ENCODE data around the gene CELF2.
A peak's percentile ranks its signal among the peaks of the same experiment; 100 is the strongest.

CELF2 gene

GRCh38 chr10:11230498-11231167 lies 213.0 kb downstream of the CELF2 start (continued):
- TF ChIP-seq ZBTB11 (tag by site-specific recombination; conservative IDR thresholded peaks at IDR 0.05; ENCODE audit: low read depth) (no peak), OVOL3 (tag by site-specific recombination; IDR thresholded peaks at IDR 0.05) (no peak)

GRCh38 chr10:11231285-11231684 lies 213.6 kb downstream of the CELF2 start:
- H3K36me3 ChIP-seq (ENCODE audit: control insufficient read depth in 2 of 2, insufficient read depth in 1 of 2, low read length in 2 of 2), result no peaks in the 10 kb centered on the region
- H3K27ac ChIP-seq (ENCODE audit: extremely low read depth, low read depth, low read length), result no peak overlapping the region
- TF ChIP-seq ZNF48 (tag by site-specific recombination; IDR thresholded peaks at IDR 0.05) (no peak), ZFHX2 (tag by site-specific recombination; conservative IDR thresholded peaks at IDR 0.05) (no peak), KLF1 (tag by site-specific recombination; IDR thresholded peaks at IDR 0.05) (no peak), ZNF544 (tag by site-specific recombination; IDR thresholded peaks at IDR 0.05) (no peak), GLI2 (tag by site-specific recombination; IDR thresholded peaks at IDR 0.05; ENCODE audit: borderline replicate concordance, low read depth) (no peak), ZBTB10 (tag by site-specific recombination; IDR thresholded peaks at IDR 0.05) (no peak)
- no peak overlapping the region for H3K4me3 ChIP-seq (ENCODE audit: low read depth, low read length)
- POLR2A ChIA-PET, result no interaction called here
- peaks cover 3% of the 10 kb centered on the region; the same call in 1 of the 2 replicates for H3K4me1 ChIP-seq (ENCODE audit: control insufficient read depth, insufficient read depth, low read length)
- CTCF ChIA-PET, result no interaction called here
- H3K9me3 ChIP-seq (ENCODE audit: control insufficient read depth, insufficient read depth, low read depth, low read length), result no peaks in the 10 kb centered on the region

DNA sequence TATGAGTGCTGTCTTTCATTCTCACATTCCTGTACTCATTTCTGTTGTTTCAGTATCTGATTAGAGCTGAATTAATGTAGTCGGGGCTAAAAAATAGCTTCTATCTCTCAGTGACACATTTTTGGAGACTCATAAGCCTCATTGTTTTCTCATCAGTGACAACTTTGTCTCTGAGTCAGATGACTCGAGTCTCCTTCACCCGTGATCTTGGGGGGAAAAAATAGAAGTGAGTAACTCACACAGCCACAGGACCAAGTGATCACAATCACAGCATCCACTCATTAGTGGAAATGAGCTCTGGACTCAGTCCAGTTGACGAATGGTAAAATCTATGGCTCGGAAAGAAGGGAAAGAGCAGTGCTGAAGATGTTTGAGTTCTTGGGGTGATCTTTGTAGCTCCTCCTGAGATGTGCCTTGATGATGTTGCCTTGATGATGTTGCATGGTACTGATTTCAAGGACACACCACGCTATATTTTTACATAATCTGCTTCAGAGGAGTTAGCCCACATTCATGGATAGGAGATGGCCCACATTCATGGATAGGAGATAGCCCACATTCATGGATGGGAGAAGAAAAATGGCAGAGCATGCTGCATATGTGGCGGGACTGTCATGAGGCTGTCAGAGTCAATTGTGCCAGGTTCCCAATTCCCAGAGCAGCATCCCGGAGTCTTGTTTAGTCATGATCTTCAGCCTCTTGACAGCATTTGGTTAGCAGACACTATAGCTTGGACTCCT lies 214.7 kb downstream of the CELF2 start:
- POLR2A ChIA-PET, result no interaction called here
- peak; percentile 100 for TF ChIP-seq ZNF248 (tag by site-specific recombination; IDR thresholded peaks at IDR 0.05)
- TF ChIP-seq, protein P1, sequence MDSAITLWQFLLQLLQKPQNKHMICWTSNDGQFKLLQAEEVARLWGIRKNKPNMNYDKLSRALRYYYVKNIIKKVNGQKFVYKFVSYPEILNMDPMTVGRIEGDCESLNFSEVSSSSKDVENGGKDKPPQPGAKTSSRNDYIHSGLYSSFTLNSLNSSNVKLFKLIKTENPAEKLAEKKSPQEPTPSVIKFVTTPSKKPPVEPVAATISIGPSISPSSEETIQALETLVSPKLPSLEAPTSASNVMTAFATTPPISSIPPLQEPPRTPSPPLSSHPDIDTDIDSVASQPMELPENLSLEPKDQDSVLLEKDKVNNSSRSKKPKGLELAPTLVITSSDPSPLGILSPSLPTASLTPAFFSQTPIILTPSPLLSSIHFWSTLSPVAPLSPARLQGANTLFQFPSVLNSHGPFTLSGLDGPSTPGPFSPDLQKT (IDR thresholded peaks at IDR 0.05; ENCODE audit: borderline replicate concordance, low read depth, low read length), result no peak
- TF ChIP-seq ZNF16 (tag by site-specific recombination; IDR thresholded peaks at IDR 0.05; ENCODE audit: low read depth), result no peak

More for the DNA sequence above, 214.7 kb downstream of the CELF2 start:
- H3K9me3 ChIP-seq (ENCODE audit: control insufficient read depth, insufficient read depth, low read depth, low read length), result no peaks in the 10 kb centered on the region
- H3K4me3 ChIP-seq (ENCODE audit: low read depth, low read length), result no peak overlapping the region
- CTCF ChIA-PET, result no interaction called here
- no peaks in the 10 kb centered on the region for H3K36me3 ChIP-seq (ENCODE audit: control insufficient read depth in 2 of 2, insufficient read depth in 1 of 2, low read length in 2 of 2)
- H3K4me1 ChIP-seq (ENCODE audit: control insufficient read depth, insufficient read depth, low read length), result peaks cover 3% of the 10 kb centered on the region; the same call in 1 of the 2 replicates
- H3K27ac ChIP-seq (ENCODE audit: extremely low read depth, low read depth, low read length), result no peak overlapping the region
